HCT116 (cell line): ENCODE measurements around the gene HAO2. TPM values are rescaled to one million over a fixed set of nuclear protein-coding genes. Genes with fewer than 3 reads are reported as not detected.

ENCODE experiments used
- ATAC-seq: fragments of 200-7000 bp; cut with Tn5 transposase; 2 replicates; pipeline ENCODE4 v1.9.1; 2020; ENCODE audit warnings: mild to moderate bottlenecking, moderate library complexity
- BruUV-seq: library from RNA; stranded (reverse); fragments of 400-500 nt; replicated peaks from 2 replicates; lab custom pipeline; 2021; lab: Mats Ljungman, UMichigan
- CTCF ChIA-PET: fragments of 300-600 bp; sonication (Branson Sonifier 250); formaldehyde crosslinking; loops from one replicate; lab custom pipeline; 2021; ENCODE audit warnings: antibody characterized with exemption; lab: Charles Lee
- POLR2A ChIA-PET: fragments of 300-600, 350-600 bp; sonication (Branson Sonifier 250); formaldehyde crosslinking; loops from one replicate; lab custom pipeline; 2021; ENCODE audit warnings: antibody characterized with exemption; lab: Charles Lee
- RAD21 ChIA-PET, 2 experiments: fragments of 300-600 bp; sonication (Branson Sonifier 250); formaldehyde crosslinking; loops; one replicate each; lab custom pipeline; 2023; ENCODE audit warnings: low total read pairs in 2 of 2; ENCODE audit not compliant: uncharacterized antibody in 2 of 2, unreplicated experiment in 2 of 2, low non-redundant PET in 1 of 2; lab: Charles Lee
- DNase-seq: peaks from one replicate; pipeline ENCODE4 v3.0.0-alpha.2; 2010; ENCODE audit warnings: low read depth, low spot score
- H2AFZ ChIP-seq: fragments of 200-600 bp; shearing (Covaris generic), sonication (generic); 2 replicates; pipeline ENCODE4 v1.6.1; 2017; ENCODE audit warnings: low read depth, mixed run types, mixed read lengths, antibody characterized with exemption, low read length; ENCODE audit not compliant: poor library complexity, severe bottlenecking
- H3K27ac ChIP-seq: 2 replicates; pipeline ENCODE4 v1.5.1; 2012; ENCODE audit warnings: low read depth, low read length
- H3K27me3 ChIP-seq: fragments of 200-600 bp; sonication (generic); 2 replicates; pipeline ENCODE4 v1.6.1; 2016; ENCODE audit warnings: mixed run types, low read length, mixed read lengths; ENCODE audit not compliant: insufficient read depth
- H3K36me3 ChIP-seq, 2 experiments: fragments of 200-500 bp in 1 of 2; fragments of 200-600 bp in 1 of 2; sonication (Bioruptor generic) in 1 of 2; sonication (generic) in 1 of 2; 2 replicates each; pipeline versions ENCODE4 v1.5.1 to v1.6.1; 2014 to 2016; ENCODE audit warnings: low read length in 2 of 2, inconsistent platforms in 1 of 2, mixed read lengths in 1 of 2, mixed run types in 1 of 2; ENCODE audit not compliant: insufficient read depth in 2 of 2, control insufficient read depth in 1 of 2
- H3K4me1 ChIP-seq, 2 experiments: fragments of 200-600 bp in 1 of 2; sonication (generic) in 1 of 2; 2 replicates each; pipeline versions ENCODE4 v1.5.1 to v1.6.1; 2012 to 2017; ENCODE audit warnings: low read length in 2 of 2, inconsistent platforms in 1 of 2, mild to moderate bottlenecking in 1 of 2, mixed read lengths in 1 of 2, mixed run types in 1 of 2, moderate library complexity in 1 of 2; ENCODE audit not compliant: insufficient read depth in 2 of 2, control insufficient read depth in 1 of 2
- H3K4me2 ChIP-seq: fragments of 200-600 bp; sonication (generic); 2 replicates; pipeline ENCODE4 v1.6.1; 2017; ENCODE audit warnings: mixed run types, low read length, mixed read lengths
- H3K4me3 ChIP-seq, 2 experiments: fragments of 200-600 bp in 1 of 2; sonication (generic) in 1 of 2; replicated peaks in 1 of 2; 2 replicates each; pipeline ENCODE4 v1.5.1; 2011 to 2016; ENCODE audit warnings: low read length in 2 of 2, control low read depth in 1 of 2, low read depth in 1 of 2, mild to moderate bottlenecking in 1 of 2, mixed read lengths in 1 of 2, mixed run types in 1 of 2
- H3K79me2 ChIP-seq: fragments of 200-600 bp; sonication (generic); 2 replicates; pipeline ENCODE4 v1.6.1; 2017; ENCODE audit warnings: mild to moderate bottlenecking, mixed run types, low read length, moderate library complexity, mixed read lengths; ENCODE audit not compliant: insufficient read depth
- H3K9ac ChIP-seq: fragments of 200-600 bp; sonication (generic); 2 replicates; pipeline ENCODE4 v1.6.1; 2016; ENCODE audit warnings: low read length, mixed read lengths
- H3K9me2 ChIP-seq: fragments of 200-600 bp; sonication (generic), shearing (Covaris generic); 2 replicates; pipeline ENCODE4 v1.6.1; 2017; ENCODE audit warnings: mixed run types, mild to moderate bottlenecking, moderate library complexity; ENCODE audit not compliant: insufficient read depth
- H3K9me3 ChIP-seq, 2 experiments: fragments of 200-500 bp in 1 of 2; fragments of 200-600 bp in 1 of 2; sonication (Bioruptor generic) in 1 of 2; sonication (generic) in 1 of 2; 2 replicates each; pipeline ENCODE4 v1.6.1; 2014 to 2017; ENCODE audit warnings: low read length in 2 of 2, mixed read lengths in 2 of 2, inconsistent platforms in 1 of 2, low read depth in 1 of 2, mild to moderate bottlenecking in 1 of 2, mixed run types in 1 of 2, moderate library complexity in 1 of 2; ENCODE audit not compliant: control insufficient read depth in 1 of 2, insufficient read depth in 1 of 2
- H4K20me1 ChIP-seq: fragments of 200-600 bp; sonication (generic), shearing (Covaris generic); 2 replicates; pipeline ENCODE4 v1.6.1; 2017; ENCODE audit warnings: mixed run types, mild to moderate bottlenecking, moderate library complexity; ENCODE audit not compliant: insufficient read depth
- CBX3 ChIP-seq: IDR thresholded peaks from 2 replicates; pipeline ENCODE4 v1.6.1; 2012; ENCODE audit warnings: low read depth
- CTCF ChIP-seq, 3 experiments: fragments of 200-600 bp in 1 of 3; sonication (generic) in 1 of 3; IDR thresholded peaks in 2 of 3; conservative IDR thresholded peaks in 1 of 3; 2 replicates each; pipeline ENCODE4 v1.5.1; 2012 to 2017; ENCODE audit warnings: low read depth in 2 of 3, low read length in 2 of 3, antibody characterized with exemption in 1 of 3, borderline replicate concordance in 1 of 3, control low read depth in 1 of 3, mild to moderate bottlenecking in 1 of 3, mixed read lengths in 1 of 3, mixed run types in 1 of 3, moderate library complexity in 1 of 3; ENCODE audit not compliant: insufficient read depth in 1 of 3
- EGR1 ChIP-seq: IDR thresholded peaks from 2 replicates; pipeline ENCODE4 v1.6.1; 2012; ENCODE audit warnings: low read depth
- EZH2 ChIP-seq: fragments of 200-600 bp; sonication (generic); IDR thresholded peaks from 2 replicates; pipeline ENCODE4 v1.6.1; 2017; ENCODE audit warnings: antibody characterized with exemption, mixed run types
- POLR2A ChIP-seq: IDR thresholded peaks from 2 replicates; pipeline ENCODE4 v1.7.0; 2011; ENCODE audit warnings: borderline replicate concordance; ENCODE audit not compliant: insufficient read depth, insufficient read length; ENCODE audit errors: extremely low read depth
- SIN3A ChIP-seq: IDR thresholded peaks from 2 replicates; pipeline ENCODE4 v1.6.1; 2012; ENCODE audit warnings: low read depth
- SP1 ChIP-seq: IDR thresholded peaks from 2 replicates; pipeline ENCODE4 v1.6.1; 2012; ENCODE audit warnings: low read depth
- TCF7L2 ChIP-seq: IDR thresholded peaks from 2 replicates; pipeline ENCODE4 v1.7.0; 2011; ENCODE audit warnings: borderline replicate concordance, inconsistent platforms; ENCODE audit not compliant: insufficient read depth, insufficient read length; ENCODE audit errors: extremely low read depth
- intact Hi-C: fragments of 100-400 bp; cut with micrococcal nuclease; formaldehyde crosslinking; loops from 2 replicates; pipeline ENCODE4 v1.10.0; 2022
- total RNA-seq: library from RNA; stranded (reverse); gene quantifications from one replicate; pipeline ENCODE4 v1.2.1, GENCODE V29; 2021; ENCODE audit not compliant: unreplicated experiment

HAO2 gene
- total RNA-seq, 1 experiment from 2014 or later = not detected

- POLR2A ChIA-PET = no interaction called here
- no TSS peak for BruUV-seq
Observed at GRCh38 chr1:119329541-119330461, 38.8 kb upstream of the HAO2 start.

More at GRCh38 chr1:119329541-119330461, 38.8 kb upstream of the HAO2 start:
- no peak overlapping the region for H3K9ac ChIP-seq
- H3K4me2 ChIP-seq = no peak overlapping the region
- no peak for ATAC-seq
- H3K79me2 ChIP-seq = no peaks in the 10 kb centered on the region
- no peaks in the 10 kb centered on the region for H3K36me3 ChIP-seq
- no peaks in the 10 kb centered on the region for H3K9me3 ChIP-seq
- CTCF ChIA-PET = no interaction called here
- H3K9me2 ChIP-seq = no peaks in the 10 kb centered on the region
- no peaks in the 10 kb centered on the region for H4K20me1 ChIP-seq
- intact Hi-C loops = no loop called here
- H3K4me3 ChIP-seq = no peak overlapping the region
- no peaks in the 10 kb centered on the region for H3K27me3 ChIP-seq
- H2AFZ ChIP-seq = no peak overlapping the region
- no peak for DNase-seq
- H3K27ac ChIP-seq = no peak overlapping the region
- RAD21 ChIA-PET = no interaction called here
- H3K4me1 ChIP-seq = no peaks in the 10 kb centered on the region
- TF ChIP-seq CBX3 = no peak
- no peak for TF ChIP-seq TCF7L2
- no peak for TF ChIP-seq EZH2
- no peak for TF ChIP-seq POLR2A
- no peak for TF ChIP-seq CTCF (IDR thresholded peaks at IDR 0.05 in 2 of 3, conservative IDR thresholded peaks at IDR 0.05 in 1 of 3; ENCODE audit: borderline replicate concordance in 1 of 3, insufficient read depth in 1 of 3, low read depth in 2 of 3, low read length in 2 of 3)
- no peak for TF ChIP-seq EGR1
- TF ChIP-seq SIN3A = no peak
- no peak for TF ChIP-seq SP1
